KMS-11 (cell line): ENCODE results near the gene MYO9A.
"Not testable (repeated sequence)": the region's sequence is repeated elsewhere in the genome, so short reads cannot be mapped to it uniquely, and the experiment has no call there.

Experiments
- H2AFZ ChIP-seq: fragments of 200-600 bp; sonication (generic); 2 replicates; pipeline ENCODE4 v1.6.1; 2016; ENCODE audit warnings: antibody characterized with exemption, mixed run types, low read depth
- H3K27ac ChIP-seq: fragments of 200-600 bp; sonication (generic); 2 replicates; pipeline ENCODE4 v1.6.1; 2016; ENCODE audit warnings: mild to moderate bottlenecking, mixed run types
- H3K27me3 ChIP-seq: fragments of 200-600 bp; sonication (generic); 2 replicates; pipeline ENCODE4 v1.6.1; 2017; ENCODE audit warnings: mild to moderate bottlenecking, low read depth, mixed run types, moderate library complexity; ENCODE audit not compliant: insufficient read depth
- H3K36me3 ChIP-seq: fragments of 200-600 bp; sonication (generic); 2 replicates; pipeline ENCODE4 v1.6.1; 2017; ENCODE audit warnings: mild to moderate bottlenecking, mixed run types; ENCODE audit not compliant: insufficient read depth
- H3K4me1 ChIP-seq: fragments of 200-600 bp; sonication (generic); 2 replicates; pipeline ENCODE4 v1.6.1; 2016; ENCODE audit warnings: mild to moderate bottlenecking, low read depth, mixed run types; ENCODE audit not compliant: poor library complexity, severe bottlenecking
- H3K4me2 ChIP-seq: fragments of 200-600 bp; sonication (generic); 2 replicates; pipeline ENCODE4 v1.7.0; 2016; ENCODE audit warnings: mild to moderate bottlenecking, mixed run types
- H3K4me3 ChIP-seq: fragments of 200-600 bp; sonication (generic); IDR thresholded peaks from 2 replicates; pipeline ENCODE4 v1.6.1; 2017; ENCODE audit warnings: low read depth, low read length, mixed read lengths; ENCODE audit not compliant: insufficient read depth
- H3K79me2 ChIP-seq: fragments of 200-600 bp; sonication (generic); 2 replicates; pipeline ENCODE4 v1.6.1; 2016; ENCODE audit warnings: low read depth, mixed run types; ENCODE audit not compliant: insufficient read depth
- H3K9ac ChIP-seq: fragments of 200-600 bp; sonication (generic); 2 replicates; pipeline ENCODE4 v1.6.1; 2016; ENCODE audit warnings: mild to moderate bottlenecking, mixed run types
- H4K20me1 ChIP-seq: fragments of 200-600 bp; sonication (generic); 2 replicates; pipeline ENCODE4 v1.6.1; 2016; ENCODE audit warnings: mild to moderate bottlenecking, mixed run types; ENCODE audit not compliant: insufficient read depth
- CTCF ChIP-seq: fragments of 200-600 bp; sonication (generic); conservative IDR thresholded peaks from 2 replicates; pipeline ENCODE4 v1.6.1; 2017; ENCODE audit warnings: low read depth, mild to moderate bottlenecking, antibody characterized with exemption, low read length, moderate library complexity, mixed read lengths

Gene MYO9A

GRCh38 chr15:71999807-72000206, 118.1 kb downstream of the MYO9A start:
- TF ChIP-seq CTCF = no peak
- H3K4me2 ChIP-seq = no peak overlapping the region
- H3K9ac ChIP-seq = no peak overlapping the region
- H2AFZ ChIP-seq = no peak overlapping the region
- no peak overlapping the region for H3K4me3 ChIP-seq
- no peaks in the 10 kb centered on the region for H3K27me3 ChIP-seq
- no peaks in the 10 kb centered on the region for H3K79me2 ChIP-seq
- H3K27ac ChIP-seq = no peak overlapping the region
- no peaks in the 10 kb centered on the region for H3K4me1 ChIP-seq
- no peaks in the 10 kb centered on the region for H4K20me1 ChIP-seq
- H3K36me3 ChIP-seq = no peaks in the 10 kb centered on the region

- not testable (repeated sequence) for H3K4me2 ChIP-seq, H4K20me1 ChIP-seq, H3K27me3 ChIP-seq, H3K36me3 ChIP-seq, H3K4me3 ChIP-seq, H3K79me2 ChIP-seq, H3K9ac ChIP-seq, H3K4me1 ChIP-seq, H2AFZ ChIP-seq, H3K27ac ChIP-seq
These were observed 119.2 kb downstream of the MYO9A start for GRCh38 chr15:71998717-71999116.

- Histone ChIP-seq H3K36me3 (no peaks in the 10 kb centered on the region), H3K27ac (no peak overlapping the region)
These were observed 120.3 kb downstream of the MYO9A start for GRCh38 chr15:71997691-71998090.

GRCh38 chr15:71975816-71976150, 142.2 kb downstream of the MYO9A start:
- Histone ChIP-seq H4K20me1 (no peaks in the 10 kb centered on the region; the same call in 1 of the 2 replicates), H3K4me2 (no peak overlapping the region), H3K4me1 (no peaks in the 10 kb centered on the region), H3K27me3 (no peaks in the 10 kb centered on the region), H3K9ac (no peak overlapping the region), H2AFZ (no peak overlapping the region), H3K27ac (no peak overlapping the region), H3K36me3 (no peaks in the 10 kb centered on the region), H3K4me3 (no peak overlapping the region), H3K79me2 (no peaks in the 10 kb centered on the region)
- TF ChIP-seq CTCF = no peak

More at GRCh38 chr15:71997691-71998090, 120.3 kb downstream of the MYO9A start:
- H3K4me1 ChIP-seq = no peaks in the 10 kb centered on the region
- no peak overlapping the region for H3K4me3 ChIP-seq
- H3K4me2 ChIP-seq = no peak overlapping the region
- no peaks in the 10 kb centered on the region for H3K27me3 ChIP-seq
- H3K9ac ChIP-seq = no peak overlapping the region
- H3K79me2 ChIP-seq = no peaks in the 10 kb centered on the region
- H4K20me1 ChIP-seq = no peaks in the 10 kb centered on the region
- TF ChIP-seq CTCF = no peak
- no peak overlapping the region for H2AFZ ChIP-seq

- H3K4me3 ChIP-seq = no peak overlapping the region
- no peaks in the 10 kb centered on the region for H3K4me1 ChIP-seq
- H2AFZ ChIP-seq = no peak overlapping the region
- H3K27me3 ChIP-seq = no peaks in the 10 kb centered on the region
- no peak overlapping the region for H3K9ac ChIP-seq
- H3K36me3 ChIP-seq = no peaks in the 10 kb centered on the region
- TF ChIP-seq CTCF = no peak
- H3K27ac ChIP-seq = no peak overlapping the region
- H3K4me2 ChIP-seq = no peak overlapping the region
- no peaks in the 10 kb centered on the region; the same call in 1 of the 2 replicates for H4K20me1 ChIP-seq
- no peaks in the 10 kb centered on the region for H3K79me2 ChIP-seq
These were observed 143.7 kb downstream of the MYO9A start for GRCh38 chr15:71974211-71974610.
